ENCODE data around the gene DNM1.

Gene DNM1

GRCh38 chr9:128204858-128205257, 1.7 kb downstream of the DNM1 start:
- DNase-seq: no peak

- no peak for DNase-seq
These were observed 2.2 kb downstream of the DNM1 start for GRCh38 chr9:128205296-128205944.

- no peak for DNase-seq
These were observed 3.3 kb downstream of the DNM1 start for GRCh38 chr9:128206484-128206883.

- no peak for DNase-seq
These were observed 4.0 kb downstream of the DNM1 start for GRCh38 chr9:128206916-128207910.

GRCh38 chr9:128208386-128208785, 5.2 kb downstream of the DNM1 start:
- DNase-seq: no peak

- peak in 1 of 56 donors; percentile 19 for DNase-seq
These were observed 5.9 kb downstream of the DNM1 start for GRCh38 chr9:128208946-128209669.

GRCh38 chr9:128211186-128211980, 8.2 kb downstream of the DNM1 start:
- DNase-seq: no peak

GRCh38 chr9:128211981-128212281, 8.8 kb downstream of the DNM1 start:
- no peak for DNase-seq

GRCh38 chr9:128213746-128214497, 10.7 kb downstream of the DNM1 start:
- DNase-seq: no peak

GRCh38 chr9:128214571-128215490, 11.7 kb downstream of the DNM1 start:
- DNase-seq: peak in 13 of 56 donors; percentile 17 to 64 (median 32)

- DNase-seq: peak in 29 of 56 donors; percentile 19 to 89 (median 55)
These were observed 12.6 kb downstream of the DNM1 start for GRCh38 chr9:128215491-128216409.

GRCh38 chr9:128216781-128217553, 13.8 kb downstream of the DNM1 start:
- no peak for DNase-seq

GRCh38 chr9:128218172-128218517, 15.0 kb downstream of the DNM1 start:
- DNase-seq: no peak

- DNase-seq: peak in 51 of 56 donors; percentile 12 to 89 (median 67)
These were observed 15.6 kb downstream of the DNM1 start for GRCh38 chr9:128218518-128219389.

- no peak for DNase-seq
These were observed 16.7 kb downstream of the DNM1 start for GRCh38 chr9:128219831-128220230.

GRCh38 chr9:128222026-128222425, 18.8 kb downstream of the DNM1 start:
- DNase-seq: no peak

Measured in amygdala (tissue), 56 donors.